Kidney (tissue), 14 donors: ENCODE data around the gene PSMC3. TPM values are rescaled to one million over a fixed set of nuclear protein-coding genes. Genes with fewer than 3 reads are reported as not detected.

Experiments
- DNase-seq, 5 donors: peaks; one replicate each; pipeline ENCODE4 v3.0.0-alpha.2; 2013 to 2020
- FAIRE-seq: peaks from 2 replicates; lab custom pipeline; 2012; peaks lifted over from hg19 to GRCh38; lab: Jason Lieb, UNC
- H3K27ac ChIP-seq, 2 donors: one replicate each; pipeline ENCODE4 v1.7.0; 2013; ENCODE audit warnings: low read depth in 2 of 2, low read length in 2 of 2, inconsistent platforms in 1 of 2
- H3K27me3 ChIP-seq: one replicate; pipeline ENCODE4 v1.7.1; 2013; ENCODE audit warnings: low read length, inconsistent platforms; ENCODE audit not compliant: control insufficient read depth, insufficient read depth
- H3K36me3 ChIP-seq, 3 donors: one replicate each; pipeline versions ENCODE4 v1.7.0 to v1.7.1; 2013; ENCODE audit warnings: low read length in 3 of 3, control low read depth in 1 of 3, inconsistent platforms in 1 of 3; ENCODE audit not compliant: insufficient read depth in 3 of 3, control insufficient read depth in 2 of 3
- H3K4me1 ChIP-seq, 3 donors: one replicate each; pipeline versions ENCODE4 v1.7.0 to v1.7.1; 2013; ENCODE audit warnings: low read length in 3 of 3, inconsistent platforms in 1 of 3, low read depth in 1 of 3; ENCODE audit not compliant: control insufficient read depth in 2 of 3, insufficient read depth in 2 of 3
- H3K4me3 ChIP-seq, 3 donors: one replicate each; pipeline versions ENCODE4 v1.7.0 to v1.8.1; 2013; ENCODE audit warnings: low read length in 3 of 3, control low read depth in 1 of 3, inconsistent platforms in 1 of 3
- H3K9ac ChIP-seq, 3 donors: one replicate each; pipeline versions ENCODE4 v1.7.0 to v1.7.1; 2013; ENCODE audit warnings: low read length in 3 of 3, control low read depth in 1 of 3, inconsistent platforms in 1 of 3
- H3K9me3 ChIP-seq, 3 donors: one replicate each; pipeline versions ENCODE4 v1.7.0 to v1.7.1; 2013; ENCODE audit warnings: low read length in 3 of 3, control low read depth in 1 of 3, inconsistent platforms in 1 of 3; ENCODE audit not compliant: control insufficient read depth in 2 of 3, insufficient read depth in 1 of 3
- intact Hi-C: fragments of 100-400 bp; cut with DNase I; formaldehyde crosslinking; loops from one replicate; pipeline ENCODE4 v1.11.1; 2022
- polyA plus RNA-seq: library from polyadenylated mRNA; stranded (reverse); fragments of 350-450 nt; fragmentation: Illumina TruSeq; extraction: RNeasy Lipid Tissue Mini Kit (QIAGEN cat#74804); gene quantifications from one replicate; pipeline ENCODE4 v1.2.3, GENCODE V29; 2014; ENCODE audit warnings: low read depth, low replicate concordance; ENCODE audit not compliant: insufficient read depth
- total RNA-seq: library from RNA; stranded (reverse); fragmentation: NEBNext Ultra II Directional; extraction: Animal tissue kit (Norgen Biotek cat#: 25700); gene quantifications from one replicate; pipeline ENCODE4 v1.2.1, GENCODE V29; 2021
- TF ChIP-seq, protein P1 (sequence below): IDR thresholded peaks from 3 replicates; pipeline ENCODE4 v1.5.1; 2012; ENCODE audit warnings: mild to moderate bottlenecking, moderate library complexity, borderline replicate concordance; ENCODE audit not compliant: insufficient read depth; ENCODE audit errors: extremely low read depth
- donor health status: control.
- donor health status: control.
- donor health status: control.
- donor health status: control.
- donor health status: control.
- donor health status: DM: yes; HTN: yes; CAD: no.
- donor health status: Normal renal cell carcinoma (clear cell type).

Gene PSMC3
- total and polyA plus RNA-seq, 2 donors from 2014 or later, result 103 to 171 TPM

DNA sequence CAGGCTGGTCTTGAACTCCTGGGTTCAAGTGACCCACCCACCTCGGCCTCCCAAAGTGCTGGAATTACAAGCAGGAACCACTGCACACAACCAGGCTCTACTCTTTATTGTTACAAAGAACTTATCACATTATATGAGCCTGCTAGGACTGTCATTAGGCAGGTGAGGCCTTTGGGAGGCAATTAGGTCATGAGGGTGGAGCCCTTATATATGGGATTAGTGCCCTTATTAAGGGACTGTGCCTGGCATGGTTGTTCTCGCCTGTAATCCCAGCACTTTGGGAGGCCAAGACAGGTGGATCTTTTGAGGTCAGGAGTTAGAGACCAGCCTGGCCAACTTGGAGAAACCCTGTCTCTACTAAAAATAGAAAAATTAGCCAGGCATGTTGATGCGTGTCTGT is 10.5 kb upstream of the PSMC3 start:
- Histone ChIP-seq H3K4me1 (no peaks in the 10 kb centered on the region), H3K9me3 (no peaks in the 10 kb centered on the region), H3K27ac (no peak overlapping the region), H3K36me3 (no peaks in the 10 kb centered on the region), H3K27me3 (no peaks in the 10 kb centered on the region), H3K9ac (no peak overlapping the region), H3K4me3 (no peak overlapping the region)
- intact Hi-C loops, result no loop called here
- no peak for FAIRE-seq
- TF ChIP-seq, protein P1, sequence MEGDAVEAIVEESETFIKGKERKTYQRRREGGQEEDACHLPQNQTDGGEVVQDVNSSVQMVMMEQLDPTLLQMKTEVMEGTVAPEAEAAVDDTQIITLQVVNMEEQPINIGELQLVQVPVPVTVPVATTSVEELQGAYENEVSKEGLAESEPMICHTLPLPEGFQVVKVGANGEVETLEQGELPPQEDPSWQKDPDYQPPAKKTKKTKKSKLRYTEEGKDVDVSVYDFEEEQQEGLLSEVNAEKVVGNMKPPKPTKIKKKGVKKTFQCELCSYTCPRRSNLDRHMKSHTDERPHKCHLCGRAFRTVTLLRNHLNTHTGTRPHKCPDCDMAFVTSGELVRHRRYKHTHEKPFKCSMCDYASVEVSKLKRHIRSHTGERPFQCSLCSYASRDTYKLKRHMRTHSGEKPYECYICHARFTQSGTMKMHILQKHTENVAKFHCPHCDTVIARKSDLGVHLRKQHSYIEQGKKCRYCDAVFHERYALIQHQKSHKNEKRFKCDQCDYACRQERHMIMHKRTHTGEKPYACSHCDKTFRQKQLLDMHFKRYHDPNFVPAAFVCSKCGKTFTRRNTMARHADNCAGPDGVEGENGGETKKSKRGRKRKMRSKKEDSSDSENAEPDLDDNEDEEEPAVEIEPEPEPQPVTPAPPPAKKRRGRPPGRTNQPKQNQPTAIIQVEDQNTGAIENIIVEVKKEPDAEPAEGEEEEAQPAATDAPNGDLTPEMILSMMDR, result no peak
- DNase-seq, result no peak

DNA sequence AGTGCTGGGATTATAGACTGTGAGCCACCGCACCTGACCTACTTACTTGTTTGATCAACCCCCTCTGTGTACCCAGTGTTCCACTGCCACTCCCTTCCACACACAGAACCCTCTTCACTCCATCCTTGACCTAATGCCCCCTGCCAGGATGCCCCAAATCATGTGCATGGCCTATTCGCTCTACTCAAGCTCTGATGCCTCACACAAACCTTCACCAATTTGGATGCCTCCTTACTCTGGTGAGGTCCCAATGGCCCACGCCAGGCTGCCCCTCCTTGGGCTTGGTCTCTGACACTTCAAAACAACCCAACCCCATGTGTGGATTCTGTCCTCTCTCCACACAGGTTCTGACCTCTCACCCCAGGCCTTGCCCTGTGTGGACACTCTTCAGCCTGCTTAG is 9.4 kb upstream of the PSMC3 start:
- no peaks in the 10 kb centered on the region for H3K36me3 ChIP-seq
- TF ChIP-seq, protein P1, result no peak
- DNase-seq (no peak), FAIRE-seq (no peak)
- no peaks in the 10 kb centered on the region for H3K27me3 ChIP-seq
- H3K9me3 ChIP-seq, result no peaks in the 10 kb centered on the region
- no peak overlapping the region for H3K27ac ChIP-seq
- H3K9ac ChIP-seq, result no peak overlapping the region
- no peaks in the 10 kb centered on the region for H3K4me1 ChIP-seq
- H3K4me3 ChIP-seq, result no peak overlapping the region
- intact Hi-C loops, result no loop called here

DNA sequence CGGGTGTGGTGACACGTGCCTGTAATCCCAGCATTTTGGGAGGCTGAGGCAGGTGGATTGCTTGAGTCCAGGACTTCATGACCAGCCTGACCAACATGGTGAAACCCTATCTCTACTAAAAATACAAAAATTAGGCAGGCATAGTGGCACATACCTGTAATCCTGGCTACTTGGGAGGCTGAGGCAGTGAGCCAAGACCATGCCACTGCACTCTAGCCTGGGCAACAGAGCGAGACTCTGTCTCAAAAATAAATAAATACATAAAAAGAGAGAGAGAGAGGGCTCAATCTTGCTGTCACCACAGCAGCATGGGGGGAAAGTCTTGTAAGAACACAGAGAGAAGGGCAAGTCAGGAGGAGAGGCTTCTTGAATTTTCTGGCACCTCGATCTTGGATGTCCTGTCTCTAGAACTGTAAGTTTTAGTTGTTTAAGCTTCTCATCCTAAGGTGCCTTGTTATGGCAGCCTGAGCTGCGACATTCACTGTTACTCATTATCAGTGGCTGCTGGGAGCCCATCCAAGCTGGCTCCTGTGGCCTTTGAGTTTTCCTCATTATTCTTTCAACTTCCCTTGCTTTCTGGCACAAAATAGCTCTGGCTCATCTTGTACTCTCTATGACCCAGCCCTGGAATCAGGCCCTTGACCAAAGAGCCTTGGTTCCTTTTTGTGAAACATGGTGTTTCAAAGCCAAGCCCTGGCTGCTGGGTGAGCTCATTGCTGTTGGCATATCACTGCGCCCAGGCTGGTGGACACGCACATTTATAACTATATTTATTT is 8.0 kb upstream of the PSMC3 start:
- Histone ChIP-seq H3K4me1 (no peaks in the 10 kb centered on the region), H3K9ac (no peak overlapping the region), H3K4me3 (no peak overlapping the region), H3K27me3 (no peaks in the 10 kb centered on the region), H3K9me3 (no peaks in the 10 kb centered on the region), H3K27ac (no peak overlapping the region), H3K36me3 (no peaks in the 10 kb centered on the region)
- no peak for DNase-seq
- TF ChIP-seq, protein P1, result no peak
- intact Hi-C loops, result no loop called here
- no peak for FAIRE-seq
